ENCODE measurements around the gene NID1.
"Not testable (repeated sequence)": the region's sequence is repeated elsewhere in the genome, so short reads cannot be mapped to it uniquely, and the experiment has no call there.

Gene NID1

GRCh38 chr1:236091933-236092318 is 27.0 kb upstream of the NID1 start:
- DNase-seq = no peak

DNA sequence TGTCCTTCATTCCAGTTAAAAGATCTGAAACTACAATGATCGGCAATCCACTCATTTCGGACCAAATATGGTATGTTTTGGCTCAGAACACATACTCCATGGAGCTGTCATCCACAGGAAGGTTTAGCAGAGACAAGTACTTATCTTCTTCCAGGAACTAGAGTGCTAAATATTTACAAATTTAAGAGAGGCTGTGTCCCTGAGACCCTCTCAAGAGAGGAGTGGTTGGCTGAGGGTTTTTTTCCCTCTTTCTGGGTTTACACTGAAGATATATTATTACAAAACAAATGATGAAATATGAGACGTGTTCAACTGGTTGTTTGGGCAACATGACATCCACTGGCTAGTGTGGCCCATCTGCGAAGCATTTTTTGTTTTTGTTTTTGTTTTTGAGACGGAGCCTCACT is 25.9 kb upstream of the NID1 start:
- DNase-seq = no peak

GRCh38 chr1:236089046-236089773 is 24.3 kb upstream of the NID1 start:
- DNase-seq = no peak

- no peak for DNase-seq
Observed at GRCh38 chr1:236086537-236086936, 21.6 kb upstream of the NID1 start.

GRCh38 chr1:236085545-236086159 is 20.8 kb upstream of the NID1 start:
- no peak for DNase-seq

DNA sequence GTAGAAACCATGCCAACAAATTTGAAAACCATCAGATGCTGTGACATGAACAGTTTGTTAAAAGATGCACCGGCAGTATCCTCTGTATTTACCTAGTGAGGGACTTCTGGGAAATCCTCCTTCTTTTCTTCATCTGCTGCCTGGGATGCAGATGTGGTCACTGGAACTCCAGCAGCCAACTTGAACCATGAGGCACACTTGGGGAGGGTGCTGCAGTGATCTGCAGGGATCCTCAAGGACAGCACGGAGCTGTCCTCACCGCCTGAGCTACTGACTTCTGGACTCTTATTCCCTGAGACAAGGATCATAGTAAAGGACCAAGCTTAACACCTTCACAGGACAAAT is 19.5 kb upstream of the NID1 start:
- DNase-seq = no peak

- DNase-seq = no peak
Observed at GRCh38 chr1:236083650-236084385, 18.9 kb upstream of the NID1 start.

DNA sequence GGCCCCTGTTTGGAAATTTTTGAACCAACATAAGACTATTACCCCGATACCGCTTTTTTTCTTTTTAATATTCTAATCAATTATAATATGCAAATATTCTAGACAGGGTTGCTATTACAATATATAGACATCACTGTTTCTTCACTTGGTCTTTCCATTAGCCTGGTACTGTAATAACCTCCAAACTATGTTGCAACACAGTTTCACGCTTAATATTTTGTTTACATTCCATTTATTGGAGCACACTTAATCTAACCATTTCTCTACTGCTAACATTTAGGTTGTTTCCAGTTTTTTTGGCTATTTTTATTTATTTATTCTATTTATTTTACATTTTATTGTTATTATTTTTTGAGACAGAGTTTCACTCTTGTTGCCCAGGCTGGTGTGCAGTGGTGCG is 17.6 kb upstream of the NID1 start:
- no peak for DNase-seq

DNA sequence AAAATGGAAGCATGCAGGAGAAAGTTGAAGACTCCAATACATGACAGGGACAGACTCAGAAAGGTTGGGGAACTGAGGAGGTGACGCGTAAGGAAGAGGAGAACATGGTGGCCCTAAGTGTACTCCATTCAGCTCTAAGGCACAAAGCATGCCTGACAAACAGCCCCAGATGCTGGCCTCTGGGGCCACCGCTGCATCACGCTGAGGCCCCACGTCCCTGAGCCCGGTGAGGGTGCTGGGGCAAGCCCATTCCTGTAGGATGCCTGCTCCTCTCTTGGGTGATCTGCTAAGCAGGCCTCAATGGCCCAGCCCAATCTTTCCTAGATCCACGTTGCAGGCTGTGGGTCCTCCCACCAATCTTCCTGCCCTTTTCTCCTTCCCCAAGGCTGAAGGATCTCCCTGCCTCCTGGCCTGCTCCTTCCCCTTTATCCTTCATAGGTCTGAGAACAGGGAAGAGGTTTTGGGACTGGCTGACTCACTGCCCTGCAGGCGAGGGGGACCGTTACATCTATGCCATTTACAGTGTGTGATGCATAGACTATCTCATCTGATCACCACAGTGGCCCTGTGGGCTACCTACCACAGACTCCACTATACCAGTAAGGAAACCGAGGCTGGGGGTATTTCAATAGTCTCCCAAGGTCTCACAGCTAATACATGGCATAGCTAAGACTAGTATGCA is 16.8 kb upstream of the NID1 start:
- no peak for DNase-seq

GRCh38 chr1:236079703-236080102 is 14.8 kb upstream of the NID1 start:
- no peak for DNase-seq

DNA sequence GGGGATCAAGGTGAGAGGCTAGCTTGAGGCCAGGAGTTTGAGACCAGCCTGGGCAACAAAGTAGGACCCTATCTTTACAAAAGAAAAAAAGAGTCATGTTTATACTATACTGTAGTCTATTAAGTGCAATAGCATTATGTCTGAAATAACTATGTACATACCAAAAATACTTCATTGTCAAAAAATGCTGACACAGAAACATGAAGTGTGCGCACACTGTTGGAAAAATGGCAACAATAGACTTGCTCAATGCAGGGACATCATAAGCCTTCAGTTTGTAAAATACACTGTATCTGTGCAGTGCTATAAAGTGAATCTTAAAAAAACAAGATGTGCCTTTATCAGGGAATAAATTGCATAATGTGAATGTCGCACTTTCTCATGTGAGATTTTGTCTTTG is 14.1 kb upstream of the NID1 start:
- DNase-seq = no peak

DNA sequence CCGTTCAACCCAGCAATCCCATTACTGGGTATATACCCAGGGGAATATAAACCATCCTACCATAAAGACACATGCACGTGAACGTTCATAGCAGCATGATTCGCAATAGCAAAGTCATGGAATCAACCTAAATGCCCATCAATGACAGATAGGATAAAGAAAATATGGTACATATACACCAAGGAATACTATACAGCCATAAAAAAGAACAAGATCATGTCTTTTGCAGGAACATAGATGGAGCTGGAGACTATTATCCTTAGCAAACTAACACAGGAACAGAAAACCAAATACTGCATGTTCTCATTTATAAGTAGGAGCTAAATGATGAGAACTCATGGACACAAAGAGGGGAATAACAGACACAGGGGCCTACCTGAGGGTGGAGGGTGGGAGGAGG is 13.2 kb upstream of the NID1 start:
- not testable (repeated sequence) for DNase-seq

DNA sequence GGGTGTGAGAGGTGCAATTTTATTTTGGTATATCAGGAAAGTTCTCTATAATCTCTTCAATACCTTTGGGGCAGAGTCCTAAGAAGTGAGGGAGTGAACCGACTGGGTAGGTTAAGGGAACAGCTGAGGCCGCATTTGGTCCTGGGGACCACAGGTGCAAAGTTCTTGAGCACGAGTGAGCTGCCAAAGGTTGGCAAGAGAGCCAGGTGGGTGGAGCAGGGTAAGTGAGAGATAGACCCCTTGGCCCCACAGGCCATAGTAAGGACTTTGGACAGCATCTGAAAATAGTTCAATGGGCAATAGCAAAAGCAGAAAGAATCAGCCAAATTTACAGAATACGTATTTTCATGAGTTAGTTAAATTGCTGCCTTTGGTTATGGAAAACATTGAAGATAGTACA is 11.0 kb upstream of the NID1 start:
- DNase-seq = no peak

- DNase-seq = no peak
Observed at GRCh38 chr1:236073307-236073897, 8.5 kb upstream of the NID1 start.

DNA sequence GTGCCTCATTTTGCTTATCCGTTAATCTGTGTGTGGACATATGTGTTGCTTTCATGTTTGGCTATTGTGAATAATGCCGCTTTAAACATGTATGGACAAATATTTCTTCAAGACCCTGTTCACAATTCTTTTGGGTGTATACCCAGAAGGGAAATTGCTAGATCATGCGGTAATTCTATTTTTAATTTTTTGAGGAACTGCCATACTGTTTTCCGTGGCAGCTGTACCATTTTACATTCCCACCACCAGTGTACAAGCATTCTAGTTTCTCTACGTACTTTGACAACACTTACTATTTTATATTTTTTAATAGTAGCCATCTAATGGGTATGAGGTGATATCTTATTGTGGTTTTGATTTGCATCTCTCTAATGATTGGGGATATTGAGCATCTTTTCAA is 7.1 kb upstream of the NID1 start:
- no peak for DNase-seq

DNA sequence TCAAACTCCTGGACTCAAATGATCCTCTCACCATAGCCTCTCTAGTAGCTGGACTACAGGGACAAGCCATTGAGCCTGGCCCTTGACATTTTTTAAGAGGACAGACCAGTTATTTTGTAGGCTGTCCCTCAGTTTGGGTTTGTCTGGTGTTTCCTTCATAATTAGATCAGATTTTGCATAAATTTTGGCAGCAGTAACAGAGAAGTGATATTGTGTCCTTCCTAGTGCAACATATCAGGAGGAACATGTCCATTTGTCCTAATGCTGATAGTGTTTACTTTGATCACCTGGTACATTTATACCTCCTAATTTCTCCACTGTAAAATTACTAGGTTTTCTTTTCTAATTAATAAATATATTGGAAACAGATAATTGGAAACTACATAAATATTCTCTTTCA is 5.9 kb upstream of the NID1 start:
- no peak for DNase-seq

DNA sequence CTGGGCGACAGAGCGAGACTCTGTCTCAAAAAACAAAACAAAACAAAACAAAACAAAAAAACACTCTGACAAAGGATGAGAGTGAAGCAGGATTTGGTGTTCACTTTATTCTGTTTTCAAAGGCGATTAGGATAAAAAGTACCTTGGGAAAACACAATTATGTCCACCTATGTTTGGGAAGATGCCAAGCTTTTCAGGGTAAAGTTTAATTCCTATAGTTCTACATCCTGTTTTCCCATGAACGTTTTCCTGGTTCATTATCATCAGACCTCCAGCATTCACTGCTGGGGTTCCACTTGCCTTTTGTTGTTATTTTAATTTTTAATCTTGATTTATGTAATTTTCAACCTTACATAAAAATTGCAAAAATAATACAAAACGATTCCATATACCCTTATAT is 4.9 kb upstream of the NID1 start:
- DNase-seq = no peak

DNA sequence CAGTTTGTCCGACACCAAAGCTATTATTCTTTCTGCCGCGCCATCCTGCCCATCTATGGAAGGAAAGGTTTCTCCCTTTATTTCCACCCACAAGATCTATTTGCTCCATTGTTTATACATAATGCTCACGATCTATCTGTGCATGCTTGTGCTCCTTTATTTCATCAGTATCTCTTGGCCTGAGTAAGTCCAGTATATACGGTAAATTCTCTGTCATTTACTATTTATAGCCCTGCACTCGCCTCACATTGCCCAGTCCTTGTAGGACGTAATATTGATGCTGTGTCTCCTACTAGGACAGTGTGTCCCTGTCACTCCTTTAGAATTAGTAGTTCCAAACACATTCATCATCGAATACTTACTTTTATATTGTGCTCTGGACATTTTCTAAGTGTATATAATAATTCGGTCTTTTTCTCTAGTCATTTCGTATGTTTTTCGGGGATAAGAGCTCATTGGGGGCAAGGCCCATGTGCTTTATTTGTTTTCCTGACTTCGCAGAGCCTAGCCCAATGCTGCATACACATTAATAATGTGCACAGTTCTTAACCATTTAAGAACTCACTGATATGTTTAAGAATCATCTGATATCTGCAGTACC is 3.1 kb upstream of the NID1 start:
- DNase-seq = no peak

DNA sequence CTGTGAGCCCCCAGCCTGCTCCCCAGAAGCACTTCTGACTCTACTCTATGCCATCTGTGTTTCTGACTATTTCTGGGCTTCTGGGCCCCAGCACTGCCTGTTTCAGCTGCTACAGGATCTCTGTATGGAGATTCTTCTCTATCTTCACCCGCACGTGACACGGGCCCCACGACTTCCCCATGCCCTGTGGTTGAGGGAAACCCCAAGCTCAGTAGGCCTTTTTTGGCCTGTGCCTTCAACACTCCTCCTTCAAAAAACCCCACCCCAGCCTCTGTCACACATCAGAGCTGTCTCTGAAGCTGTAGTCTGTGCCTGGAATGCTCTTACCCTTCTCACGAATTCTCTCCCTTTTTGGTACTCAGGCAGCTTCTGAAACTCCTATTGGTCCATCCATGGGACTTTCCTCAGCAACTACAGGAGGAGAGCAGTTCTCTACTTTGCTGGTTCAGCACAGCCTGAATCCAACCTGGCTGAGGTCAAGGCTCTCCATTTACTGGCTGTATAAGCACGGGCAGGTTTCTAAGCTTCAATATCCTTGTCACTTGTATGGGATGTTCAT is 2.0 kb upstream of the NID1 start:
- DNase-seq = no peak

DNA sequence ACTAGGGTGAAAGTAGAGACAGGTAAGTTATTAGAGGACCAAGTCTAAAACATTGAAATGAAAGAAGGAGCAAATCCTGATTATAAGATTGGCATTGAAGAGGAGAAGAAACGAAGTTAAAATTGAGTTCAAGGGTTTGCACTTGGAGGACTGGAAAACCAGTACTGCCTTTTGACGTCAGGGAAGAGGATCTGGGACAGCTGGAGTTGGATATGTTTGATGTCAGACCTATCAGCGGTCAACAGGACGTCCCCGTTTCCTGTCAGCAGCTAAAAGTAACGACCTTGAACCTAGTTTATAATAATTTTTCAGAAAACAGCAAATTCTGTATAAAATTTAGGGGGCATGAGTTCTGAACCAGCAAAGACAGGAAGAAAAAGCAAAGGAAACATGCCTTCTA is 1.2 kb upstream of the NID1 start:
- DNase-seq = no peak

DNA sequence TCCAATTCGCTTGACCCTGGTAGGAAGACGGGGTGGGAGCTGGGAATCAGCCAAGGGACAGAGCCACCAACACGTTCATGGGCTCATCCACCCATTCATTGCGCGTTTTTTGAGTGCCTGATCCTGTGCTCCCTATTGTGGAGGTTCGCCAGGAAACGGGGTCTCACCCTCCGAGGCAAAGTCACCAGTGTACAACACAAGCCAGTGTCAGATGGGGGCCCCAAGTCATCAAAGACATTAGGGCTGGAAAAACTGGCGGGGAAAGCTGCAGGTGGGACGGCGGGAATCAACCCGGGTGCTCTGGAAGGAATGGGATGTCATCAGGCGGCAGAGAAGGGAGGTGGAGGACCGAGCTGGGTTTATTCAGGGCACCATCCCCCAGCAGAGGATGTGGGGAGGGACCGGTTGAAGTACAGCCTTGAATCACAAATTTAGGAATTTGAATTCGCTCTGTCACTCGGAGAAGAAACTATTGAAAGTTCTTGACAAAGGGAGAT is 667 bp upstream of the NID1 start:
- DNase-seq = no peak

DNA sequence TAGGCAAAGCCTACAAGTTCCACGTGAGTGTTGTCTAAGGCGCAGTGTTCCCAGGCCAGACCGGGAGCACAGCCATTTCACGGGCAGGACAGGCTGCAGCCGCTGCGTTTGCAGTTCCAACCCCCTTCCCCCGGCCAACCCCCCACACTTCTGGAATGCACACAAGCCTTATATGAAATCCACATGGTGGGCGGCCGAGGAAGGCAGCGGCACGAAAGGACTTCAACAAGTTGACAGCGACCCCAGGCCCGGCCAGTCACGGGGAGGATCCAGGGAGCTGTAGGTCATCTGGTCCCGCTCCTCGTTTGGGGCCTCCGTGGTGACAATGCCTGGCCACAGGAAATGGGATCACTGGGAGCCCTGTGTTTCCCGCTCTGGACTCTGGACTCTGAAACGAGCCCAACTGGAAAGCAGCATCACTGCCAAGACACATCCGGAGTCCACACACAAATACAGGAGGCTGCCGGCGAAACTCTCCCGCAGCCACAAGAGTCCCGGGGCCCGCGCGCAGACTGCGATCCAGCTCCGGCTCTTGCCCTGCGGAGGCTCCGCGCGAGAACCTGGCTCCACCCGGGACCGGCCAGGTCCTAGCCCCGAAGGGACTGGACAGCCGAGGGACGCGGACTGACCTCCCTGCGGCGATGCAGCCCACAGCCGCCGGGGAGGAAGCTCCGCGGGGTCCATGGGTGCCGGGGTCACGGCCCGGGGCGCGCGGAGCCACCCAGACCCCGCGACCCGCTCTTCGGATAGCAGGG is 794 bp downstream of the NID1 start:
- no peak for DNase-seq
